Ecto neural progenitor cell (in vitro differentiated cells): ENCODE data around the gene HOXD13.

Experiments used
- DNase-seq: peaks from one replicate; pipeline ENCODE4 v3.0.0-alpha.2; 2018; ENCODE audit warnings: low spot score

Gene HOXD13

DNA sequence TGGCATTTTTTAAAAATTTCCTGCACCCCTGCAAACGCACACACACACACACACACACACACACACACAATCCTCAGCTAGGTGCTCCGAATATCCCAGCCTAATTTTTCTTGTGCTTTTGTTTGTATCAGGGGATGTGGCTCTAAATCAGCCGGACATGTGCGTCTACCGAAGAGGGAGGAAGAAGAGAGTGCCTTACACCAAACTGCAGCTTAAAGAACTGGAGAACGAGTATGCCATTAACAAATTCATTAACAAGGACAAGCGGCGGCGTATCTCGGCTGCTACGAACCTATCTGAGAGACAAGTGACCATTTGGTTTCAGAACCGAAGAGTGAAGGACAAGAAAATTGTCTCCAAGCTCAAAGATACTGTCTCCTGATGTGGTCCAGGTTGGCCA is 1.8 kb downstream of the HOXD13 start:
- DNase-seq: no peak

DNA sequence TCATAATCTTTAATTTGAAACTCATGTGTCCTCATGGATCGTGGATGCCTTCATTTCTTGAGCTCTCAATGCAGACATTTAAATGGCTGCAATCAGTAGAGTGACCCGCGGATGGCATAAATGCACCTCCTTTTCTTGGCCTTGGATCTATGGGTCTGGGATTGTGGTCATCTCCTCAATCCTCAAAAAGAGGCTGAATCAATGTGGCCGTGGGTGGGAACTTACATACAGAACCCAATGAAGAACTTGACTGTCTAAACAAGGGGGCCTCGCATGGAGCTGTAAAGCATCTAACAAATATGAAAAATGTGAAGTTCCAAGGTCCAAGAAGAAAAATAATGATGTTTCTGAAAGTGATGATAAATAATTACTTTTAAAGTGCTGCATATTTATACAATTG is 2.9 kb downstream of the HOXD13 start:
- no peak for DNase-seq

DNA sequence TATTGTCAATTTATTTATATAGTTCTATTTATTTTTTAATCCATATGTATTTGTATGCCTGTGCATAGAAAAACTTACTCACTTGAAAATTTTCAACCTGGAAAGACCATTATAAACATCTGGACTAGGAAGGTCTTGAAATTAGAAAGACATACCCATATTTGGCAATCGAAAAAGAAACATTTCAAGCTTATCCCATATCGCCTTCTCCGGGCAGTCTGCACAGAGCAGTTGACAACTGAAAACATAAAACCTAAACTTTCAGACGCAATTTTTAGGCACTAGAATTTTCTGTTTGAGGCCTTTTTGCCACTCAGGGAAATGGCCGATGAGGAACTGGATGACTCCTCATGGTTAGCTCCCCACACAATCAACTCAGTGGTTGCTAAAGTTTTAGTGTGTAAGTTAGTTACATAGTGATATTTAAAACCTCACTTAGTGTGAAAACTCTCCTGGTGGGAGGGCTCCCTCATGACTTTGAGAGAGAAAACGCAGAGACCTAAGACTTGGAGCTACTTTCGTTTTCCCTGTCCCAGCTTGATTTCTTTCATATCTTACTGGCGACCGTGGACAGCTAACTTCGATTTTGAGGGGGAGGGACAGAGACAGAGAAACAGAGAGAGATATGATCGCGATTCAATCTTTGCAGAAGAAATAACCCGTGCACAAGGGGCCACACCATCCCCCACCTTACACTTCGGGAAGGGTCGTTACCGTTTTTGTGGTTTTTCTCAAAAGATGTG is 3.9 kb downstream of the HOXD13 start:
- no peak for DNase-seq

DNA sequence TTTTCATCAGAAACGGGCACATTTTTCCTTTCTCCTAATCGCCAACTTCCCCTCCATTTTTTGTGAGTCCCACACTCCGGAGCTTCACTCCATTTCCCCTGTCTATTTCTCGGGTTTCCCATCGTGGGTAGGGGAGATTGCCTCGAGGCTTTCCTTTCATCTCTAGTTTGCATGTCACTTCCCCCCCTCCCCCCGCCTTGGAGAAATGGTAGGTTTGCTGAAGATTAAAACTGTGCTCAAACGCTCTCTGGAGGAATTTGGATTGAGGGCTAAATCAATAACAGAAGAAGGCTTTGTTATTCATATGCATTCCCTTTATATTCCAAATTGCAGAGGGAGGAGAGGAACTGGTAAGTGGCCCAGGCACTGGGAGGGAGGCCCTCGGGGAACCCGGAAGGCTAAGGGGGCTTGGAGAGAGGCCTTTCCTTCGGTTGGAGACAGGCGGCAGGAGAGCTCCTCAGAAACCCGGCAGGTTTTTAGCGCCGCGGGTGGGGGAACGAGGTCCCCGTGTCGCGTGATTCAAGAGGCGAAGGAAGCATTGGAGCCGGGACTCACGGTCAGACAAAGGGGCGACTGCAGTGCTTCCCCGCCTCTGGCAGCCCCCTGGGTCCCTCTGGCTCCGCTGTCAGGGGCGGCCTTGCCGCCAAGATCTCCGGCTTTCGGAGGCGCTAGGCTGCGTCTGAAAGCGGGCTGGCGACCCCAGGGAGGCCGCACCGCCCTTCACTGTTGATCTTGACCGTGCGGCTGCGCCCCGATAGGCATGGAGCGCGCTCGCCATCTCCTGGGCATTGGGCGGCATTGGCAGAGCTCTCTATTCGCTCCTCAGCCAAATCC is 4.7 kb downstream of the HOXD13 start:
- no peak for DNase-seq

DNA sequence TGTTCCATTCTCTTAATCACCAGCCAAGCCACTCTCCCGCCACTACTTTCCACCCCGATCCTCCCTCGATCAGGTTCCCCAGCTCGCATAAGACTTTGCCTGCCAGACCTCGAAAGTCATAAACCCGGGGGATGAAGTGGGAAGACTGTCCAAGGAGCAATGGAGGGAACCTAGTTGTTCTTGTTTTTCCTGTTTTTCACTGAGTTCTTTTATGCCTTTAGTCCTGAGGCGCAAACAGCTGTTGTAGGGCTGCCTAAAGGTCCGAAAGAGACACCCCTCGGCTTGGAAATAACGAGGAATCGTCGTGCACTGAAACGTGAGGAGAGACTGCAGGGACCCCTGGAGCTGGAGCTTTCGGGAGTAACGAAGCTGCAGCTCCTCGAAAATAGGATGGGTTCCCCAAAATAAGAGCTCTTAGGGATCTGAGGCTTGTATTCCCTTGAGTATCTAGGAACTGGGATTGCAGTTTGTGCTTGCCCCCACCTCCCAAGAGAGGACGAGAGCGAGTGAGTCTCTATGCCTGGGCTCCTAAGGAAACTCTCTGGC is 5.4 kb downstream of the HOXD13 start:
- DNase-seq: no peak

DNA sequence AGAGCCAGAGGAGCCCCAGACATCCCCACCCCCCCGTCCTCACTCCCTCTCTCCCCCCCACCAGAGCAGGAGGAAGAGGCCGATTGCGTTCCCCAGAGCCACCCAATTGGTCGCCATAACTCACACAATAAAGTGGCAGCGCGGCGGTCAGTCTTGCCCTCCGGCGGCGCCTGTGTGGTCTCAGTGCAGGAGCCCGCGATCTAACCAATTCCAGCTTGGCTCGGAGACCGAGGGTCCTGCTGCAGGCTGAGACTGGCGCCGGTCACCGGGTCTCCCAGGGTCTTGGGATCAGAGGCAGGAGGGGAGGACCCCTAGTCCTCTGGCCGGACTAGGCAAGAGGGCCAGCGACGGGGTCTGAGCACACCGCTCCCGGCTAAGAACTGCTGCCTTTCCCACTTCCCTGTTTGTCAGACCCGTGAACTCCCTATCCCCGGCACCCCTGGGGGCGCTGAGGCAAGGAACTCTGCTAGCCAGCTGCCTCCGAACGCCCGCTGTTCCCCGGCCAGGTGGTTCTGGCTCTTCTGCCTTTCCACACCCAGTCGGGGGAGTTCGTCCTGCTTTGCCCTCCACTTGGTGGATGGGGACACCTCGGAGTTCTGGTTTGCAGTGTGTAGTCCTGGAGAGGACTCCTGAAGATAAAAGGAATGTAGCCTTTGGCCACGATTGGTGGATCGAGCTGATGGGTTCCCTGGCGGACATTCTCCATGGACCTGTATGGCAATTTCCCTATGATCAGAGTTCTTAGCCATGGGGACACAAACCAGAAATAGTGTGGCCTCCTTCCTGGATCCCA is 6.0 kb downstream of the HOXD13 start:
- DNase-seq: no peak

DNA sequence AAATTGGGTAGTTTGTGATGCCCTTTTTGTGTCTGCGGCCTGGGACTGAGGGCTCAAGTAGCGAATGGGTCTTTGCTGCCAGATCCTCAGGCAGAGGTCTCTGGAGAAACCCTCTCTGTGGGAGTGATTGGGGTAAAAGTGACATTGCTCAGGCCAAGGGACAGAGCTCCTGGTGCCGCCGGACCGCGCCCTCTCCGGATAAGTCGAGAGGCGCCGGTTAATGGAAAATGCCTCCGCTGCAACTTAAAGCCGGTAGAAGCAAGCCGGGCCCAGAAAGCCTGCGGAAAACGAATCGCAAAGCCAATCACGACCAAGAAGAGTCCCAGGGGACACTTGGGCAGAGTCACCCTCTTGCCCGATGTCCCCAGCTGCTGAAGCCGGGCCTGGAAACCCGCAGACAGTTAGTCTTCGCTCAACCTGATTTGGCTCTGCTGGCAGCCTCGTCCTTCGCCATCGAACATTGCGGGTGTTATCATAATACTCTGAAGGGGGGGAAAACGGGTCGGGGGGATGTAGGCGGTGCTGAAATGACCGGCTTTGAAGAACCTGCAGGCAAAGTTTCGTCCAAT is 6.7 kb downstream of the HOXD13 start:
- no peak for DNase-seq

DNA sequence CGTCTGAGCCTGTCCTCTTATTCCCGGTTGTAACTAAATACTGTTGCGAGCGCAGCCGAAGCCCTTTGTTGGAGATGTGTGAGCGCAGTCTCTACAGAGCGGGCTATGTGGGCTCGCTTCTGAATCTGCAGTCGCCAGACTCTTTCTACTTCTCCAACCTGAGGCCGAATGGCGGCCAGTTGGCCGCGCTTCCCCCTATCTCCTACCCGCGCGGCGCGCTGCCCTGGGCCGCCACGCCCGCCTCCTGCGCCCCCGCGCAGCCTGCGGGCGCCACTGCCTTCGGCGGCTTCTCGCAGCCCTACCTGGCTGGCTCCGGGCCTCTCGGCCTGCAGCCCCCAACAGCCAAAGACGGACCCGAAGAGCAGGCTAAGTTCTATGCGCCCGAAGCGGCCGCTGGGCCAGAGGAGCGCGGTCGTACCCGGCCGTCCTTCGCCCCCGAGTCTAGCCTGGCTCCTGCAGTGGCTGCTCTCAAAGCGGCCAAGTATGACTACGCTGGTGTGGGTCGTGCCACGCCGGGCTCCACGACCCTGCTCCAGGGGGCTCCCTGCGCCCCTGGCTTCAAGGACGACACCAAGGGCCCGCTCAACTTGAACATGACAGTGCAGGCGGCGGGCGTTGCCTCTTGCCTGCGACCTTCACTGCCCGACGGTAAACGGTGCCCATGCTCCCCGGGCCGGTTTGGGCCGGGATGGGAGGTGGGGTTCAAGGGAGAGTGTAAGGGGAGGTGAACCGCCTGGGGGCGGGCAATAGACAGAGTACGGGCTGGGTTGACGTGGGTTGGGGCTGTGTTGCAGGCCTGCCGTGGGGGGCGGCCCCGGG is 7.4 kb downstream of the HOXD13 start, which contains the start of gene HOXD12:
Gene HOXD12 (plus strand): TSS at position 68 of the 819 bp plus-strand sequence. CDS start 7 bp downstream, at position 75.
- DNase-seq: no peak

DNA sequence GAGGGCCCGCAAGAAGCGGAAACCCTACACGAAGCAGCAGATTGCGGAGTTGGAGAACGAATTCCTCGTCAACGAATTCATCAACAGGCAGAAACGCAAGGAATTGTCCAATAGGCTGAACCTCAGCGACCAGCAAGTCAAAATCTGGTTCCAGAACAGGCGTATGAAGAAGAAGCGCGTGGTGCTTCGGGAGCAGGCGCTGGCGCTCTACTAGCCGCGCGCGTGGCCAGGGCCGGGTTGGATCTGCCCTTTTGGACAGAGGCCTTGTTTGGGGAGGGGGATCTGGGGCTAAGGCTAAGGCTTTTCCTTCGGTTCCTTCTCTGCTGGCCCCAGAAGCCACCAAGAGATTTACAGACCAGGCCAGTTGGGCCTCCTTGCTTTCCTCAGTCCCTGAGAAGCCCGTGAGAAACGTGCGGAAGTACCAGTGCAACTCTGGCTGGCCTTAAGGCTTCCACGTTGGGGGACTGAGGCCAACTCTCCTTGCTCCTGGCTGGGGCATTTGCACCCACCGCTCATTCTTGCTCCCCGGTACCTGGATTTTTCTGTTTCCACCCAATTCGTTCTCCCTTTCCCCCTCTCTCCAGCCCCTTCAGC is 8.1 kb downstream of the HOXD13 start:
- no peak for DNase-seq

DNA sequence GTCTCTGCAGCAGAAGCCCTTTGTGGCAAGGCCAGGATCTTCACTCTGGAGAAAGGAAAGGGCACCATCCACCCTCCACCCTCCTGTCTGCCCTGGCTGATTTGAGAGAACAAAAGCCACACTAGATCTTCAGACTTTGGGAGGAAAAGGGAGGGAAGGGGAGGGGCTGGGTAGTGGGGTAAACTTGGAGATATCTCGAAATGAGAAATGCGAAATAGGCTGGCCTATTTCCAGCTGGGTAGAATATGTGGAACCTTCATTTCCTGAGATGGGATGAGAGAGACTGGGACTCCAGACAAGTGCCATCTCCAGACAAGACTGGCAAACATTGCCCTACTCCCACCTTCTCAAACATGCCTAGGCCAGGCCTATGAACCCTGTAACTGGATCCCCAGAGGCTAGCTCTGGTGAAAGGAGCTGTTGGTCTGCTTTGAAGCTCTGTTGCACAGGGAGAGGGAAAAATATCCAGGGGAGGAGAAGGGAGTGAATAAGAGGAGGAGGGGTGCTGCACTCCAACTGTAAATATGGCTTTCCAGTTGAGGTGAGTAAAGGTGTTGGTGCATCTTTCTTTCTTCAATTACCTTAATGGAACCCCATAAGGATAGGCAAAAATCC is 8.8 kb downstream of the HOXD13 start:
- no peak for DNase-seq

DNA sequence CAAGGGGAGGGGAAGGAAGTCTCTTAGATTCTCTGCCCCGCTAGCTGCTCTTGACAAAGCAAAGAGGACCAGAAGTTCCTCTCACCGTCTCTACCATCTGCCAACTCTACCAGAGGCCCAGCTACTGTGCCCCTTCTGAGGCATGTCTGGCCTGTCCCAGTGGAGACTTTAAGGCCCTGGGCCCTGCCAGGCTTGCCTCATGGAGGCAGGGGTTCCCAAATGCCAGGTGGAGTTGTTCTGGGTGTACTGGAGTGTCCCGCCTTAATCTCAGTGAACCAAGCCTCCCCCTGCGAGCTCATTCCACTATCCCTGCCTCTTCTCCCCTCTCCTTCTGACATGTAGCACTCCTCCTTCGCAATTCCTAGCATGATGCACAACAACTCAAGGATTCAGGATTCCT is 9.3 kb downstream of the HOXD13 start:
- DNase-seq: no peak

DNA sequence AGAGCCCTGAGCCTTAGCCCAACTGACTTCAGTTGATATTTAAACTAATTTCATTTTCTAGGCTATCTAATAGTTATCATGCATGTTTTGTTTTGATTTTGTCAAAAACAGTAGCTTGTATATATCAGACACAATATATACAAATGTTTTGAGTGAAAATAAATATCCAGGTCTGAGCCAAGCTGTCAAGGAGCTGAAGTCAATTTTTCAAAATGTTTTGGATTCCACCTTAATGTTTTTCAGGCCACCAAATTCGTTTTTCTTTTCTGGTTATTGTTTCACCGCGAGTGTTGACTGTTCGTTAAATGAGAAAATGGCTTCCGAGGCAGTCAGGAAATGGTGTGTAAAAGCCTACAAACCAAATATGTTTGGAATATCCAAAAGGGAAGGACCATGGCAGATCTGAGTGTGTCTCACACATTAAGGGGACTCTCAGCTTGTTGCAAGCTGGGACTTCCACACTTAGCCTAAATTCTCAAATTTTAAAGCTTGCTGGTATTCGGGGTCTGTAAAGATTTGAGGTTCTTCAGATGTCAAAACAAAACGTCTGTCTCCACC is 9.9 kb downstream of the HOXD13 start:
- no peak for DNase-seq

DNA sequence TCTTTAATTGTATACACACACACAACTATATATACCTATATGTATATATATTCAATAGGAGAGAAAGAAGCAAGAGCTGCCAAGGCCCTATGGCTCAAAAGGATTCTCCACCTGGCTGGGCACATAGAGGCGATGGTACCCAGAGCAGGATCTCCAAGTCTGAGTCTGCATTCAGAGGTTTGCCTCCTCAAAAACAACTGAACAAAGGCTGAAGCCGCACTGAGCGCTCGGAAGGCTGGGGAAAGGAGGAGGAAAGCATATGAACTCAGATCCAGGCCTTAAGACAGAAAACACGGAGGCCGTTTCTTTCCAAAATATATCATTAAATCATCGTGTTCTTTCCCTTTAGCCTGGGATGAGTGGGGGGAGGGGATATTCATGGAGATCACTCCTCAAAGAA is 10.7 kb downstream of the HOXD13 start:
- no peak for DNase-seq

DNA sequence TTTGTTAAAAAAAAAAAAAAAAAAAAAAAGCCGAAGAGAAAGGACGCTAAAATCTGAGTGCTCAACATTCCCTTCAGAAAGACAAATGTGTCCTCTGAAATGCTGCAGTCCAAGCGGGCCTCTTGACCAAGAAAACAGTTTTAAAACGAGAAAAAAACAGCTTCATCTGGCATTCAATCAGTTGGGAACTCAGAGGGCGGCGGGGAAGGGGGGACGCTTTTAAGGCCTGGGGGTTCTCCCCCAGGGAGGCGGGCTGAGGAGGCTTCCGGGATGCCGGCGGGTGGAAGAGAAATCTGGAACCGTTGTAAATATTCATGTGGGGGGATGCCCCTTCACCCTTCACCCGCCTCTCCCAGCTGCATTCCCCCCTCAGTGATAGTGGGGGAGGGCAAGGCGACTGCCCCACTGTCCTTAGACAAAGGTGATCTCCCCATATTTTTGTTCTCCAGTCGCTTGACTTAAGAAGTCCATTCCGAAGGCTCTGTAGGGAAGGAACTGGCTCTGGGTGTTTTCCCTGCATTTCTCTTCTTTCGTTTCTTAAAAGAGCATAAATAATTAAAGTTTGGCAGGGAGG is 11.3 kb downstream of the HOXD13 start:
- no peak for DNase-seq

DNA sequence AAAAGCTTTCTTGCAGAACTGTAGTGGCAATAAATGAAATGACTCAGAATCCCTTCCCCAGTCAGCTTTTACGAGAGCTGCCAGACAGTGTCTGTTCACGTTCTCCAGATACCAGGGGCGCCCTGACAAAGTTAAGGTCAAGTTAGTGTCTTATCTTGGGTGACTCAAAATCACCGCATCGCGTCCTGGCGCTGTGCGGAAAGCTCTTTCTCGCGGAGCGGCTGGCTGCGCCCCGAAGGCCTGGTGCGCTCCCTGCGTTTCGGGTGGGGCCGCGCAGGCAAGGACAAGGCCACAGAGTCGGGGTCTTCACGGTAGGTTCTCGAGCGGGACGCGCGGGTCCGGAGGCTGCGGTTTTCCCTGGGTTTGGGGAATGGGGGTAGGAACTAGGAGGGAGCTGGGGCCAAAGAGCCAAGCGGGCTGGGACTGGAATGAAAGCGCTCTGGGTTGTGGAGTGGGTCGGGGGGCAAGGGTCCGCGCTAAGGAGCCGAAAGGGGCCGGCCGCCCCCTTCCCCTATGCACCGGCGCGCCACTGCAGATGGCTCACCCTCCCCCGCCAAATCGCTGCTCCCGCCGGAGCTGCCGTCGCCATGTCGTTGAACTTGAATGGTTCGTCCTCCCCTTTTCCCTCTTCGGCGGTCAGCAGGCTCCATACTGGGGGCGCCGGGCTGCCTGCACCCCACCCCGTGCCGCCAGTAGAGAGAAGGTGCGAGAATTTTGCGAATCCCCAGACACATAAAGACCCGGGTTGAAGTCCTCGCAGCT is 12.0 kb downstream of the HOXD13 start:
- DNase-seq: no peak

DNA sequence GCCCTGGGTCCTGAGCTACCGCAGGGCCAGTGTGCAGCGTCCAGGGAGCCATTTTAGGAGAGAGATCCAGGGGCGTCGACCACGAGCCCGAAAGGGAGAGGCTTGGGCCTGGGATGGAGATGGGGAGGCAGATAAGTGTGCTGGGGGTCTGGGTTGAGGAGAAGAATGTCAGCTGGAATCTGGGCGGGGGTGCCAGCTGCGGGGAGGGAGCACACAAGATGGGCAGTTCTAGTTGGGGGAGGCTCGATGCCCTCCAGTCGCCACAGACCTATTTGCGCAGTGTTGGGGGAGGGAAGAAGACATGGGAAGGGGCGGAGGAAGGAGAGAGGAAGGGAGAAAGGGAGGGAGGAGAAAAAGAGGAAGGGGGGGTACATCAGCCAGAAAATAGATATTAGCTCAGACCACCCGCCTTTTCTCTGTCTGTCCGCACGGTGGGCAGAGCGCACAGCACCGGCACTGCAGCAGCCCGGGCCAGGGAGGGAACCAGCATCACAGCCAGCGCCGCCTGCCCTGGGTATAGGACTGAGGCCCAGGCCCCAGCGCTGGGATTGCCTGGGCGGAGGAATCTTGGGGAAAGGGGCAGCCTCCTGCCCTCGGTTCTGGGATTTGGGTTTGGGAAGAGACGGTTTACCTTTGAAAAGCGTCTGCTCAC is 12.7 kb downstream of the HOXD13 start:
- DNase-seq: no peak

DNA sequence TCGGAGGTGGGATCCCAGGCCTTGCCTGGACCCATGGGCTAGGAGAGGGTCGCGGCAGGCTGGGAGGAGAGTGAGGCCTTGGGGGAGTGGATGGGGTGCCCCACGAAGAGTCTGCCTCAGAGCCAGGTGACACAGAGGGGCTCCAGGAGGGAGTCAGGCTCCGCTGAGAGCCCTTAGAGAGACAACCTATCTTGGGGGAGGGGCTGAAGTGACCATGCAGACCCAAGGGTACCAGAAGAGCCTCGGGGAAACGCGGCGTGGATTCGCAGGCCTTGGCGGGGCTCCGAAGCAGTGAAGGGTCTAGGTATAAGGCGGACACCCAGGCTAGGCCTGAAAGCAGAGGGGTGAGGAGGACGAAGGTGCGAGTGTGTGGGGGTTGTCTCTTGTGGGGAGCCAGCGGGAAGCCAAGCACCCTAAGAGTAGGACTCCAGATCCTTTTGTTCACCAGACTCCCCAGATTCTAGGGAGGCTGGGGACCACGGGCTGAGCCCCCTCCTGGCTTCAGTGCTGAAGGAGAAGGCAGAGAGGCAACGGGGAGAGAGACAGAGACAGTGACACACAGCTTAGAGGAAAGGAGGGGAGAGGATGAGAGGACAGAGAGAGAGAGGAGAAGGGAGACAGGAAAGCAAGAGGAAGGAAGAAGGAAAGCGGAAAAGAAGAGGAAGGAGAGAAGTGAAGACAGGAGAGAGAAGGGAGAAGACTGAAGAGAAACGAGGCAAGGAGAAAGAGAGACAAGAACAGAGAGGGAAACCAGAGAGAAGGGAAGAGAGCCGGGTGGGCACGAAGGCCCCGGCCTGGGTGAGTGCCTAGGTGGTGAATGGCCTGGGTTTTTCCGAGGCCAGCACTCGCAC is 13.4 kb downstream of the HOXD13 start:
- no peak for DNase-seq
